HepG2 (cell line): ENCODE measurements around the gene NDUFB10. TPM values are rescaled to one million over a fixed set of nuclear protein-coding genes. Genes with fewer than 3 reads are reported as not detected.

ENCODE experiments used
- GLI4 ChIP-seq: sonication (generic); formaldehyde crosslinking; IDR thresholded peaks from 2 replicates; pipeline ENCODE4 v1.5.1; 2020; ENCODE audit warnings: missing genetic modification reagents, mild to moderate bottlenecking, moderate library complexity, borderline replicate concordance
- HNRNPL ChIP-seq: fragments of 200-400 bp; formaldehyde crosslinking; IDR thresholded peaks from 2 replicates; pipeline ENCODE4 v1.6.1; 2017; ENCODE audit warnings: mild to moderate bottlenecking, low read depth, low read length
- KDM6A ChIP-seq: IDR thresholded peaks from 2 replicates; pipeline ENCODE4 v1.6.1; 2016; ENCODE audit warnings: low read depth
- MATR3 ChIP-seq: sonication (generic); formaldehyde crosslinking; IDR thresholded peaks from 2 replicates; pipeline ENCODE4 v1.4.0; 2020; ENCODE audit warnings: missing genetic modification reagents
- NFE2L1 ChIP-seq: sonication (generic); formaldehyde crosslinking; IDR thresholded peaks from 2 replicates; pipeline ENCODE4 v1.4.0; 2020; ENCODE audit warnings: missing genetic modification reagents, mild to moderate bottlenecking, borderline replicate concordance
- NR2F1 ChIP-seq, 2 experiments: fragments of 450-650 bp in 1 of 2; formaldehyde crosslinking in 1 of 2; IDR thresholded peaks; 2 replicates each; pipeline versions ENCODE4 v1.5.0 to v1.6.1; 2016 to 2020; ENCODE audit warnings: mild to moderate bottlenecking in 1 of 2, missing compliant biosample characterization in 1 of 2, missing genetic modification reagents in 1 of 2, moderate library complexity in 1 of 2
- SMAD3 ChIP-seq: sonication (generic); formaldehyde crosslinking; IDR thresholded peaks from 2 replicates; pipeline ENCODE4 v1.4.0; 2020; ENCODE audit warnings: missing genetic modification reagents
- SMARCE1 ChIP-seq: fragments of 450-650 bp; IDR thresholded peaks from 2 replicates; pipeline ENCODE4 v1.6.1; 2017; ENCODE audit warnings: borderline replicate concordance
- SUZ12 ChIP-seq: fragments of 150-350 bp; IDR thresholded peaks from 2 replicates; pipeline ENCODE4 v1.6.1; 2014; ENCODE audit warnings: low read depth, low read length
- YEATS4 ChIP-seq: sonication (generic); formaldehyde crosslinking; IDR thresholded peaks from 2 replicates; pipeline ENCODE4 v1.4.0; 2020; ENCODE audit warnings: missing genetic modification reagents, borderline replicate concordance
- ZBTB3 ChIP-seq: sonication (generic); formaldehyde crosslinking; IDR thresholded peaks from 2 replicates; pipeline ENCODE4 v1.4.0; 2020; ENCODE audit warnings: low read depth, mild to moderate bottlenecking, moderate library complexity, missing genetic modification reagents, borderline replicate concordance
- ZNF17 ChIP-seq: sonication (generic); formaldehyde crosslinking; IDR thresholded peaks from 2 replicates; pipeline ENCODE4 v1.5.0; 2020; ENCODE audit warnings: mild to moderate bottlenecking, missing genetic modification reagents
- ZNF264 ChIP-seq: sonication (generic); formaldehyde crosslinking; IDR thresholded peaks from 2 replicates; pipeline ENCODE4 v1.4.0; 2020; ENCODE audit warnings: missing genetic modification reagents
- ZNF317 ChIP-seq: sonication (generic); formaldehyde crosslinking; IDR thresholded peaks from 2 replicates; pipeline ENCODE4 v1.5.0; 2020; ENCODE audit warnings: mild to moderate bottlenecking, missing genetic modification reagents
- ZNF335 ChIP-seq: sonication (generic); formaldehyde crosslinking; IDR thresholded peaks from 2 replicates; pipeline ENCODE4 v1.4.0; 2020; ENCODE audit warnings: missing genetic modification reagents
- ZNF451 ChIP-seq: sonication (generic); formaldehyde crosslinking; IDR thresholded peaks from 2 replicates; pipeline ENCODE4 v1.5.0; 2020; ENCODE audit warnings: mild to moderate bottlenecking, missing genetic modification reagents
- ZNF460 ChIP-seq: sonication (generic); formaldehyde crosslinking; IDR thresholded peaks from 2 replicates; pipeline ENCODE4 v1.5.1; 2020; ENCODE audit warnings: missing genetic modification reagents, mild to moderate bottlenecking, borderline replicate concordance
- ZNF468 ChIP-seq: sonication (generic); formaldehyde crosslinking; IDR thresholded peaks from 2 replicates; pipeline ENCODE4 v1.8.0; 2022; ENCODE audit warnings: mild to moderate bottlenecking, moderate library complexity, missing genetic modification reagents
- ZNF766 ChIP-seq: sonication (generic); formaldehyde crosslinking; IDR thresholded peaks from 2 replicates; pipeline ENCODE4 v1.5.0; 2020; ENCODE audit warnings: missing genetic modification reagents, borderline replicate concordance
- ZNF781 ChIP-seq: sonication (generic); formaldehyde crosslinking; IDR thresholded peaks from 2 replicates; pipeline ENCODE4 v1.5.1; 2020; ENCODE audit warnings: borderline replicate concordance, mild to moderate bottlenecking, missing genetic modification reagents; ENCODE audit errors: not compliant biosample characterization
- ZSCAN20 ChIP-seq: sonication (generic); formaldehyde crosslinking; IDR thresholded peaks from 2 replicates; pipeline ENCODE4 v1.4.0; 2020; ENCODE audit warnings: missing genetic modification reagents, mild to moderate bottlenecking, borderline replicate concordance
- polyA plus RNA-seq, 8 experiments: library from polyadenylated mRNA; depleted of rRNA in 3 of 8; stranded (reverse) in 7 of 8; unstranded in 1 of 8; fragments of >200 nt; fragmentation: Illumina TruSeq in 4 of 8; extraction: Trizol in 4 of 8; gene quantifications; 2 replicates each; pipeline versions ENCODE4 v1.2.1 to v1.2.3, GENCODE V29; 2011 to 2016; ENCODE audit warnings: low read depth in 4 of 8, missing spikeins in 1 of 8, mixed read lengths in 1 of 8; ENCODE audit not compliant: insufficient read depth in 1 of 8
- total RNA-seq, 5 experiments: library from RNA; depleted of rRNA; stranded (reverse); fragments of >200 nt; fragmentation: Illumina TruSeq; extraction: Trizol; gene quantifications; 2 replicates each; pipeline ENCODE4 v1.2.3, GENCODE V29; 2016; ENCODE audit warnings: low read depth in 1 of 5
- TF ChIP-seq, protein P1 (sequence below): sonication (generic); formaldehyde crosslinking; IDR thresholded peaks from 2 replicates; pipeline ENCODE4 v1.5.1; 2020; ENCODE audit warnings: mild to moderate bottlenecking, missing genetic modification reagents, moderate library complexity
- TF ChIP-seq, protein P2 (sequence below): sonication (generic); formaldehyde crosslinking; IDR thresholded peaks from 2 replicates; pipeline ENCODE4 v1.8.0; 2022; ENCODE audit warnings: missing genetic modification reagents, mild to moderate bottlenecking, inconsistent platforms, borderline replicate concordance
- TF ChIP-seq, protein P3 (sequence below): IDR thresholded peaks from 2 replicates; pipeline ENCODE4 v1.6.1; 2016; ENCODE audit warnings: low read depth, control low read depth
- TF ChIP-seq, protein P4 (sequence below): IDR thresholded peaks from 2 replicates; pipeline ENCODE4 v1.6.1; 2016

The NDUFB10 gene
- total and polyA plus RNA-seq, 2 of the 13 experiments (the other 11 are each of a cell fraction or from before 2014, with no cell fraction given) = 68.6 to 157 TPM

DNA sequence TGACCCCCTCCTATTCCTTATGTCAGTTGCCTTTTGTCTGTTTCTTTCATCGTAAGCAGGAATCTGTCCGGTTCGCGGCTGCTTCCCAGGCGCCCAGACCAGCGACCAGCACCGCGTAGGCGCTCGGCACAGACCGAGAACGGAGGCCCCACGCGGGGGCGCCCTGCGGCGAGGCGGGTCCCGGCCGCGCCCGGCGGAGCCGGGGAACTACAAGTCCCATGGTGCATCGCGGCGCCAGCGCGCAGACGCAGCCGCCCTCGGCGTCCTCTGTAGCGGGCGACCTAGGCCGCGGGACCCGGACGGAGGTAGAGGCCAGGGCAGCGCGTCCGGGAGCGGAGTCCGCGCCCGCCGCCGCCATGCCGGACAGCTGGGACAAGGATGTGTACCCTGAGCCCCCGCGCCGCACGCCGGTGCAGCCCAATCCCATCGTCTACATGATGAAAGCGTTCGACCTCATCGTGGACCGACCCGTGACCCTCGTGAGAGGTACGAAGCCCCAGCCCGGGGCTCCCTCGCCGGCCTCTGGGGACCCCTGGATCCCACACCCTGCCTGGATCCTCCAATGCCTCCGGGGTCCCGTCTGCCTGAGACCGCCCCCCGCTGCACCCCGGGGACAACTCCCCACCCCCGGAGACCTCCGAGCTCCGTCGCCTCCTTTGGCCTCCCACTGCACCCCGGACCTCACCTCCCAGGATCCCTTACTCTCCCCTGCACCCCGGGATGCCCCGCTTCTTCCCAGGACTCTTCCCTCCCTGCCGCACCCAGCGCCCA, at the start of gene NDUFB10 (continued):
- TF ChIP-seq, protein P1, sequence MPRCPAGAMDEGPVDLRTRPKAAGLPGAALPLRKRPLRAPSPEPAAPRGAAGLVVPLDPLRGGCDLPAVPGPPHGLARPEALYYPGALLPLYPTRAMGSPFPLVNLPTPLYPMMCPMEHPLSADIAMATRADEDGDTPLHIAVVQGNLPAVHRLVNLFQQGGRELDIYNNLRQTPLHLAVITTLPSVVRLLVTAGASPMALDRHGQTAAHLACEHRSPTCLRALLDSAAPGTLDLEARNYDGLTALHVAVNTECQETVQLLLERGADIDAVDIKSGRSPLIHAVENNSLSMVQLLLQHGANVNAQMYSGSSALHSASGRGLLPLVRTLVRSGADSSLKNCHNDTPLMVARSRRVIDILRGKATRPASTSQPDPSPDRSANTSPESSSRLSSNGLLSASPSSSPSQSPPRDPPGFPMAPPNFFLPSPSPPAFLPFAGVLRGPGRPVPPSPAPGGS (CRISPR knock-in tag) = no peak; the same call in 1 of the 2 replicates
- TF ChIP-seq, protein P2, sequence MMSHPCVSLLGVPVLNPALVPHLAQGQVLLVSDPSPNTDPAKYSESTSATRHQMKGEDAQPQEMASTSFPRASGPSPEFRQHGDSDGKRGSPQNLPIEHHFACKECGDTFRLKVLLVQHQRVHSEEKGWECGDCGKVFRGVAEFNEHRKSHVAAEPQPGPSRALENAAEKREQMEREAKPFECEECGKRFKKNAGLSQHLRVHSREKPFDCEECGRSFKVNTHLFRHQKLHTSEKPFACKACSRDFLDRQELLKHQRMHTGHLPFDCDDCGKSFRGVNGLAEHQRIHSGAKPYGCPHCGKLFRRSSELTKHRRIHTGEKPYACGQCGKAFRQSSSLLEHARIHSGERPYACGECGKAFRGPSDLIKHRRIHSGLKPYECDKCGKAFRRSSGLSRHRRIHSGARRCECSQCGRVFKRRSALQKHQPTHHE (CRISPR knock-in tag) = peak; percentile 61; the same call in 1 of the 2 replicates
- TF ChIP-seq ZNF781 (CRISPR knock-in tag) (no peak), SUZ12 (peak; percentile 72), ZNF766 (CRISPR knock-in tag) (0 out of 2 replicates have a peak, but pooled peaks have one; percentile 61), ZNF17 (CRISPR knock-in tag) (no peak), GLI4 (CRISPR knock-in tag) (no peak), NR2F1 (CRISPR knock-in tag; IDR thresholded peaks at IDR 0.05) (no peak; a peak in 1 of 4 replicates), ZNF468 (no peak), ZNF460 (CRISPR knock-in tag) (no peak), ZNF335 (CRISPR knock-in tag) (no peak), ZNF317 (CRISPR knock-in tag) (no peak; the same call in 1 of the 2 replicates), ZBTB3 (no peak), HNRNPL (no peak), ZSCAN20 (CRISPR knock-in tag) (peak; percentile 84; the same call in 1 of the 2 replicates), MATR3 (no peak), YEATS4 (CRISPR knock-in tag) (peak; percentile 91), SMARCE1 (no peak), KDM6A (CRISPR knock-in tag) (no peak), ZNF264 (CRISPR knock-in tag) (peak; percentile 52; the same call in 1 of the 2 replicates), SMAD3 (CRISPR knock-in tag) (0 out of 2 replicates have a peak, but pooled peaks have one; percentile 23), ZNF451 (CRISPR knock-in tag) (peak; percentile 89; the same call in 1 of the 2 replicates), NFE2L1 (CRISPR knock-in tag) (no peak)
- TF ChIP-seq, protein P3, sequence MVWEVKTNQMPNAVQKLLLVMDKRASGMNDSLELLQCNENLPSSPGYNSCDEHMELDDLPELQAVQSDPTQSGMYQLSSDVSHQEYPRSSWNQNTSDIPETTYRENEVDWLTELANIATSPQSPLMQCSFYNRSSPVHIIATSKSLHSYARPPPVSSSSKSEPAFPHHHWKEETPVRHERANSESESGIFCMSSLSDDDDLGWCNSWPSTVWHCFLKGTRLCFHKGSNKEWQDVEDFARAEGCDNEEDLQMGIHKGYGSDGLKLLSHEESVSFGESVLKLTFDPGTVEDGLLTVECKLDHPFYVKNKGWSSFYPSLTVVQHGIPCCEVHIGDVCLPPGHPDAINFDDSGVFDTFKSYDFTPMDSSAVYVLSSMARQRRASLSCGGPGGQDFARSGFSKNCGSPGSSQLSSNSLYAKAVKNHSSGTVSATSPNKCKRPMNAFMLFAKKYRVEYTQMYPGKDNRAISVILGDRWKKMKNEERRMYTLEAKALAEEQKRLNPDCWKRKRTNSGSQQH (CRISPR knock-in tag) = no peak; the same call in 1 of the 2 replicates
- TF ChIP-seq, protein P4, sequence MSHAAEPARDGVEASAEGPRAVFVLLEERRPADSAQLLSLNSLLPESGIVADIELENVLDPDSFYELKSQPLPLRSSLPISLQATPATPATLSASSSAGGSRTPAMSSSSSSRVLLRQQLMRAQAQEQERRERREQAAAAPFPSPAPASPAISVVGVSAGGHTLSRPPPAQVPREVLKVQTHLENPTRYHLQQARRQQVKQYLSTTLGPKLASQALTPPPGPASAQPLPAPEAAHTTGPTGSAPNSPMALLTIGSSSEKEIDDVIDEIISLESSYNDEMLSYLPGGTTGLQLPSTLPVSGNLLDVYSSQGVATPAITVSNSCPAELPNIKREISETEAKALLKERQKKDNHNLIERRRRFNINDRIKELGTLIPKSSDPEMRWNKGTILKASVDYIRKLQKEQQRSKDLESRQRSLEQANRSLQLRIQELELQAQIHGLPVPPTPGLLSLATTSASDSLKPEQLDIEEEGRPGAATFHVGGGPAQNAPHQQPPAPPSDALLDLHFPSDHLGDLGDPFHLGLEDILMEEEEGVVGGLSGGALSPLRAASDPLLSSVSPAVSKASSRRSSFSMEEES (CRISPR knock-in tag) = peak; percentile 13; the same call in 1 of the 2 replicates
